H1 (cell line): ENCODE results near the gene RPP25L. TPM values are rescaled to one million over a fixed set of nuclear protein-coding genes. Genes with fewer than 3 reads are reported as not detected.

ENCODE experiments used
- CTCF ChIA-PET: fragments of 300-600 bp; sonication (Branson Sonifier 250); formaldehyde crosslinking; loops from one replicate; lab custom pipeline; 2021; ENCODE audit not compliant: partially characterized antibody; lab: Charles Lee
- POLR2A ChIA-PET: fragments of 300-600 bp; sonication (Branson Sonifier 250); formaldehyde crosslinking; loops from one replicate; lab custom pipeline; 2021; ENCODE audit warnings: inconsistent platforms; ENCODE audit not compliant: partially characterized antibody; lab: Charles Lee
- DNase-seq, 2 experiments: peaks; one replicate each; pipeline versions ENCODE4 v3.0.0 to v3.0.0-alpha.2; 2010 to 2022; ENCODE audit warnings: low spot score in 2 of 2, low read depth in 1 of 2, mixed read lengths in 1 of 2
- FAIRE-seq: peaks from 2 replicates; lab custom pipeline; 2011; peaks lifted over from hg19 to GRCh38; lab: Jason Lieb, UNC
- H2AFZ ChIP-seq: 2 replicates; pipeline ENCODE4 v1.8.1; 2012; ENCODE audit warnings: low read length, inconsistent platforms
- H2AK5ac ChIP-seq: 2 replicates; pipeline ENCODE4 v1.6.1; 2013; ENCODE audit warnings: low read depth, low read length
- H2BK120ac ChIP-seq: replicated peaks from 2 replicates; pipeline ENCODE3; 2013; ENCODE audit warnings: low read depth, low read length, inconsistent platforms
- H2BK12ac ChIP-seq: 2 replicates; pipeline ENCODE4 v1.6.1; 2013; ENCODE audit warnings: low read depth, low read length
- H2BK15ac ChIP-seq: 2 replicates; pipeline ENCODE4 v1.6.1; 2013; ENCODE audit warnings: low read length
- H2BK20ac ChIP-seq: 2 replicates; pipeline ENCODE4 v1.6.1; 2013; ENCODE audit warnings: low read length
- H2BK5ac ChIP-seq: 2 replicates; pipeline ENCODE4 v1.6.1; 2013; ENCODE audit warnings: low read depth, low read length
- H3K14ac ChIP-seq: 2 replicates; pipeline ENCODE4 v1.6.1; 2013; ENCODE audit warnings: inconsistent platforms; ENCODE audit not compliant: insufficient read length
- H3K18ac ChIP-seq: 2 replicates; pipeline ENCODE4 v1.6.1; 2013; ENCODE audit warnings: low read length; ENCODE audit errors: extremely low read depth
- H3K23ac ChIP-seq: 2 replicates; pipeline ENCODE4 v1.6.1; 2013; ENCODE audit warnings: inconsistent platforms; ENCODE audit not compliant: insufficient read length
- H3K23me2 ChIP-seq: 2 replicates; pipeline ENCODE4 v1.6.1; 2013; ENCODE audit warnings: low read depth, low read length
- H3K27ac ChIP-seq: 2 replicates; pipeline ENCODE4 v1.6.1; 2011; ENCODE audit warnings: low read depth, low read length, inconsistent platforms
- H3K27me3 ChIP-seq, 4 experiments: replicated peaks in 1 of 4; 1 replicate in 1 of 4; 2 replicates in 3 of 4; pipeline versions ENCODE4 v1.6.1 to v1.8.1; 2011 to 2013; ENCODE audit warnings: low read length in 3 of 4, mild to moderate bottlenecking in 3 of 4, inconsistent platforms in 2 of 4, mixed read lengths in 2 of 4, moderate library complexity in 1 of 4; ENCODE audit not compliant: control insufficient read depth in 3 of 4, insufficient read depth in 3 of 4; ENCODE audit errors: extremely low read depth in 1 of 4
- H3K36me3 ChIP-seq, 4 experiments: 2 replicates each; pipeline versions ENCODE4 v1.6.1 to v1.8.1; 2011 to 2013; ENCODE audit warnings: mild to moderate bottlenecking in 4 of 4, low read length in 3 of 4, moderate library complexity in 2 of 4, control low read depth in 1 of 4, inconsistent platforms in 1 of 4; ENCODE audit not compliant: insufficient read depth in 4 of 4, control insufficient read depth in 2 of 4
- H3K4ac ChIP-seq: replicated peaks from 2 replicates; pipeline ENCODE3; 2013; ENCODE audit warnings: low read length, low read depth, mixed read lengths, inconsistent platforms; ENCODE audit not compliant: insufficient read length
- H3K4me1 ChIP-seq, 4 experiments: replicated peaks in 1 of 4; 1 replicate in 1 of 4; 2 replicates in 3 of 4; pipeline versions ENCODE4 v1.6.1 to v1.8.1; 2011 to 2013; ENCODE audit warnings: low read length in 3 of 4, inconsistent platforms in 2 of 4, mixed read lengths in 1 of 4; ENCODE audit not compliant: insufficient read depth in 4 of 4, control insufficient read depth in 3 of 4
- H3K4me2 ChIP-seq, 2 experiments: 2 replicates each; pipeline versions ENCODE4 v1.6.1 to v1.8.1; 2011 to 2013; ENCODE audit warnings: low read depth in 2 of 2, low read length in 2 of 2, control low read depth in 1 of 2, inconsistent platforms in 1 of 2, mild to moderate bottlenecking in 1 of 2; ENCODE audit not compliant: insufficient read depth in 1 of 2
- H3K4me3 ChIP-seq, 4 experiments: fragments of 200-600, 300-600 bp in 1 of 4; sonication (generic), shearing (Covaris generic), sonication (Bioruptor Twin) in 1 of 4; 2 replicates each; pipeline versions ENCODE4 v1.5.1 to v1.8.1; 2011 to 2016; ENCODE audit warnings: low read length in 4 of 4, low read depth in 3 of 4, control low read depth in 2 of 4, inconsistent platforms in 2 of 4, mild to moderate bottlenecking in 2 of 4, mixed read lengths in 1 of 4, moderate library complexity in 1 of 4; ENCODE audit not compliant: insufficient read depth in 2 of 4; ENCODE audit errors: extremely low read depth in 1 of 4
- H3K56ac ChIP-seq: replicated peaks from 2 replicates; pipeline ENCODE3; 2013; ENCODE audit warnings: low read depth, mild to moderate bottlenecking, mixed read lengths, low read length, inconsistent platforms; ENCODE audit not compliant: insufficient read length
- H3K79me1 ChIP-seq: 2 replicates; pipeline ENCODE4 v1.6.1; 2013; ENCODE audit warnings: low read depth, low read length, control low read depth
- H3K79me2 ChIP-seq, 2 experiments: 2 replicates each; pipeline versions ENCODE4 v1.6.1 to v1.8.1; 2012 to 2013; ENCODE audit warnings: low read length in 2 of 2, mild to moderate bottlenecking in 2 of 2, inconsistent platforms in 1 of 2; ENCODE audit not compliant: insufficient read depth in 2 of 2, control insufficient read depth in 1 of 2
- H3K9ac ChIP-seq, 4 experiments: replicated peaks in 1 of 4; 1 replicate in 1 of 4; 2 replicates in 3 of 4; pipeline versions ENCODE4 v1.6.1 to v1.8.1; 2011 to 2013; ENCODE audit warnings: low read depth in 3 of 4, low read length in 3 of 4, control low read depth in 2 of 4, mild to moderate bottlenecking in 2 of 4, moderate library complexity in 2 of 4, inconsistent platforms in 1 of 4; ENCODE audit errors: extremely low read depth in 1 of 4
- H3K9me3 ChIP-seq, 2 experiments: 2 replicates each; pipeline versions ENCODE4 v1.6.1 to v1.8.1; 2012 to 2013; ENCODE audit warnings: mild to moderate bottlenecking in 2 of 2, moderate library complexity in 2 of 2, control low read depth in 1 of 2, inconsistent platforms in 1 of 2, low read depth in 1 of 2, low read length in 1 of 2, mixed read lengths in 1 of 2; ENCODE audit not compliant: insufficient read depth in 2 of 2
- H4K20me1 ChIP-seq, 2 experiments: replicated peaks in 1 of 2; 2 replicates each; pipeline versions ENCODE3 to v1.8.1; 2011 to 2013; ENCODE audit warnings: inconsistent platforms in 2 of 2, low read length in 2 of 2, mild to moderate bottlenecking in 1 of 2; ENCODE audit not compliant: insufficient read depth in 2 of 2, control insufficient read depth in 1 of 2
- H4K5ac ChIP-seq: 2 replicates; pipeline ENCODE4 v1.6.1; 2013; ENCODE audit warnings: low read length, low read depth, mixed read lengths, inconsistent platforms; ENCODE audit not compliant: insufficient read length
- H4K8ac ChIP-seq: 2 replicates; pipeline ENCODE4 v1.8.0; 2013; ENCODE audit warnings: mild to moderate bottlenecking, moderate library complexity, low read length, inconsistent platforms; ENCODE audit not compliant: insufficient read depth; ENCODE audit errors: extremely low read depth
- H4K91ac ChIP-seq: replicated peaks from 2 replicates; pipeline ENCODE3; 2013; ENCODE audit warnings: low read length, mixed read lengths, inconsistent platforms; ENCODE audit not compliant: insufficient read length
- JUN ChIP-seq: IDR thresholded peaks from 2 replicates; pipeline ENCODE4 v1.6.1; 2011; ENCODE audit warnings: low read depth, mild to moderate bottlenecking, improper control_type of control experiment, low read length
- POLR2AphosphoS5 ChIP-seq: IDR thresholded peaks from 2 replicates; pipeline ENCODE4 v1.6.1; 2011; ENCODE audit warnings: low read depth, low read length
- RXRA ChIP-seq: IDR thresholded peaks from 2 replicates; pipeline ENCODE4 v1.6.1; 2011; ENCODE audit warnings: low read depth, mild to moderate bottlenecking, low read length, moderate library complexity; ENCODE audit not compliant: insufficient read depth
- whole genome bisulfite sequencing, 2 experiments: shearing (Covaris generic) in 1 of 2; methylation state at CpG; one replicate each; pipeline versions ENCODE4 v1.1.6 to v1.1.7; 2013 to 2015; ENCODE audit warnings: low lambda C conversion rate in 2 of 2, mixed read lengths in 2 of 2, inconsistent platforms in 1 of 2, low coverage in 1 of 2, missing lambda C conversion rate in 1 of 2; ENCODE audit not compliant: insufficient replicate concordance in 2 of 2, insufficient coverage in 1 of 2, insufficient read length in 1 of 2; ENCODE audit errors: extremely low coverage in 1 of 2, missing lambda C conversion rate in 1 of 2; 5-methylcytosine and 5-hydroxymethylcytosine counted together
- polyA plus RNA-seq, 7 experiments: library from polyadenylated mRNA; depleted of rRNA in 3 of 7; stranded (reverse) in 5 of 7; unstranded in 2 of 7; fragments of >200 nt in 5 of 7; fragments of 200-250 nt in 2 of 7; gene quantifications; 1 replicate in 5 of 7; 2 replicates in 1 of 7; 4 replicates in 1 of 7; pipeline versions ENCODE4 v1.2.1 to v1.2.3, GENCODE V29; 2011 to 2013; ENCODE audit warnings: missing spikeins in 2 of 7, mixed read lengths in 2 of 7
- total RNA-seq: library from RNA; stranded (reverse); fragmentation: NEBNext Ultra II Directional; extraction: Animal tissue kit (Norgen Biotek cat#: 25700); gene quantifications from 2 replicates; pipeline ENCODE4 v1.2.1, GENCODE V29; 2021

Gene RPP25L
- total and polyA plus RNA-seq, 2 of the 8 experiments (the other 6 are each of a cell fraction or from before 2014, with no cell fraction given) = 21.6 to 75.0 TPM

GRCh38 chr9:34568774-34569173 lies 43.1 kb downstream of the RPP25L start:
- H2AFZ ChIP-seq = no peak overlapping the region
- no peaks in the 10 kb centered on the region for H3K36me3 ChIP-seq
- no peak overlapping the region for H2AK5ac ChIP-seq
- 0 out of 2 replicates have a peak overlapping the region, but pooled peaks have one; percentile 15 for H3K18ac ChIP-seq
- no peak overlapping the region for H4K8ac ChIP-seq
- DNase-seq (no peak), FAIRE-seq (no peak)
- TF ChIP-seq JUN = no peak
- no peak for TF ChIP-seq POLR2AphosphoS5
- TF ChIP-seq RXRA = no peak
- no peak overlapping the region for H2BK5ac ChIP-seq
- no peak overlapping the region for H4K5ac ChIP-seq
- H2BK15ac ChIP-seq = peak overlapping the region; percentile 55; the same call in 1 of the 2 replicates
- H4K20me1 ChIP-seq = no peaks in the 10 kb centered on the region
- ChIA-PET CTCF (interaction anchor here (0.9 to 6.3 kb wide), 12 partner anchors 8 to 68 kb away, joined by 3 to 48 read pairs (median 4); partner anchors contain the start of gene SIGMAR1), POLR2A (interaction anchor here (0.6 kb wide), 1 partner anchor 15 kb away, joined by 3 read pairs; no protein-coding TSS in a partner anchor)
- H3K9ac ChIP-seq = no peak overlapping the region
- no peak overlapping the region for H3K14ac ChIP-seq
- no peaks in the 10 kb centered on the region for H3K79me1 ChIP-seq
- H2BK120ac ChIP-seq = no peak overlapping the region
- H3K56ac ChIP-seq = no peak overlapping the region
- whole genome bisulfite sequencing, 2 experiments = 71% methylated on average over 12 of the region's 12 CpGs; no CpG with 5 or more reads in 1 of the 2 experiments
- H3K79me2 ChIP-seq = no peaks in the 10 kb centered on the region
- H3K9me3 ChIP-seq = no peaks in the 10 kb centered on the region
- H4K91ac ChIP-seq = no peak overlapping the region
- H3K4ac ChIP-seq = no peak overlapping the region
- H2BK20ac ChIP-seq = no peak overlapping the region
- H3K27me3 ChIP-seq = peaks cover 0 to 3% (median 3%) of the 10 kb centered on the region in 4 experiments; a peak in 3 of 7 replicates
- H3K4me2 ChIP-seq = peak overlapping the region in 1 of 2 experiments; percentile 35; a peak in 1 of 4 replicates
- no peaks in the 10 kb centered on the region for H3K23me2 ChIP-seq
- H3K27ac ChIP-seq = no peak overlapping the region
- no peak overlapping the region for H3K23ac ChIP-seq
- H3K4me3 ChIP-seq = no peak overlapping the region
- H3K4me1 ChIP-seq = peaks cover 9 to 43% (median 18%) of the 10 kb centered on the region in 4 experiments
- 0 out of 2 replicates have a peak overlapping the region, but pooled peaks have one; percentile 19 for H2BK12ac ChIP-seq
